ENCODE data around the gene PLOD1. TPM values are rescaled to one million over a fixed set of nuclear protein-coding genes. Genes with fewer than 3 reads are reported as not detected.
"Not testable (repeated sequence)": the region's sequence is repeated elsewhere in the genome, so short reads cannot be mapped to it uniquely, and the experiment has no call there.

The PLOD1 gene
- total RNA-seq, 1 experiment from 2014 or later, result 94.8 TPM

- Histone ChIP-seq H3K36me3 (ENCODE audit: insufficient read depth, low read length, poor library complexity, severe bottlenecking) (peaks cover 5% of the 10 kb centered on the region), H3K4me1 (ENCODE audit: insufficient read depth, low read length, poor library complexity, severe bottlenecking) (peaks cover 11% of the 10 kb centered on the region), H3K27me3 (replicated peaks; ENCODE audit: insufficient read depth, low read depth, low read length, poor library complexity) (no peaks in the 10 kb centered on the region), H3K4me3 (ENCODE audit: low read depth, low read length, poor library complexity, severe bottlenecking) (no peak overlapping the region), H3K27ac (ENCODE audit: low read depth, low read length, poor library complexity, severe bottlenecking) (no peak overlapping the region), H3K9me3 (ENCODE audit: low read depth, low read length, poor library complexity, severe bottlenecking) (no peaks in the 10 kb centered on the region)
- no peak for TF ChIP-seq EZH2 (IDR thresholded peaks at IDR 0.05; ENCODE audit: borderline replicate concordance, low read depth, low read length, poor library complexity, severe bottlenecking)
- TF ChIP-seq, protein P1, sequence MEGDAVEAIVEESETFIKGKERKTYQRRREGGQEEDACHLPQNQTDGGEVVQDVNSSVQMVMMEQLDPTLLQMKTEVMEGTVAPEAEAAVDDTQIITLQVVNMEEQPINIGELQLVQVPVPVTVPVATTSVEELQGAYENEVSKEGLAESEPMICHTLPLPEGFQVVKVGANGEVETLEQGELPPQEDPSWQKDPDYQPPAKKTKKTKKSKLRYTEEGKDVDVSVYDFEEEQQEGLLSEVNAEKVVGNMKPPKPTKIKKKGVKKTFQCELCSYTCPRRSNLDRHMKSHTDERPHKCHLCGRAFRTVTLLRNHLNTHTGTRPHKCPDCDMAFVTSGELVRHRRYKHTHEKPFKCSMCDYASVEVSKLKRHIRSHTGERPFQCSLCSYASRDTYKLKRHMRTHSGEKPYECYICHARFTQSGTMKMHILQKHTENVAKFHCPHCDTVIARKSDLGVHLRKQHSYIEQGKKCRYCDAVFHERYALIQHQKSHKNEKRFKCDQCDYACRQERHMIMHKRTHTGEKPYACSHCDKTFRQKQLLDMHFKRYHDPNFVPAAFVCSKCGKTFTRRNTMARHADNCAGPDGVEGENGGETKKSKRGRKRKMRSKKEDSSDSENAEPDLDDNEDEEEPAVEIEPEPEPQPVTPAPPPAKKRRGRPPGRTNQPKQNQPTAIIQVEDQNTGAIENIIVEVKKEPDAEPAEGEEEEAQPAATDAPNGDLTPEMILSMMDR (conservative IDR thresholded peaks at IDR 0.05; ENCODE audit: low read depth, low read length), result no peak
- no TSS peak for BruUV-seq (replicated peaks)
- CTCF ChIA-PET, result no interaction called here
- POLR2A ChIA-PET (ENCODE audit: low non-redundant PET), result no interaction called here
- DNase-seq (ENCODE audit: low spot score), result no peak
- intact Hi-C loops (cut with micrococcal nuclease; ENCODE audit: unreplicated experiment), result no loop called here
These were observed 4.4 kb downstream of the PLOD1 start for GRCh38 chr1:11938722-11939526.

DNA sequence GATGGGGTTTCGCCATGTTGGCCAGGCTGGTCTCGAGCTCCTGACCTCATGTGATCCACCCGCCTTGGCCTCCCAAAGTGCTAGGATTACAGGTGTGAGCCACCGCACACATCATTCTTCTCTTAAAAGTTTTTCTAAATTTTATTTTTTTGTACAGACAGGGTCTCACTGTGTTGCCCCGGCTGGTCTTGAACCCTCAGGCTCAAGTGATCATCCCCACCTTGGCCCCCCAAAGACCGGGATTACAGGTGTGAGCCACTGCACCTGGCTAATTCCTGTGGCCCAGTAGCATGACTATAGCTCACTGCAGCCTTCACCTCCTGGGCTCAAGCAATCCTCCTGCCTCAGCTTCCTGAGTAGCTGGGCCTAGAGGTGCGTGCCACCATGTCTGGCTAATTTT is 5.3 kb downstream of the PLOD1 start:
- H3K4me3 ChIP-seq (ENCODE audit: low read depth, low read length, poor library complexity, severe bottlenecking); H3K27ac ChIP-seq (ENCODE audit: low read depth, low read length, poor library complexity, severe bottlenecking); intact Hi-C loops (cut with micrococcal nuclease; ENCODE audit: unreplicated experiment); POLR2A ChIA-PET (ENCODE audit: low non-redundant PET); H3K27me3 ChIP-seq (replicated peaks; ENCODE audit: insufficient read depth, low read depth, low read length, poor library complexity); H3K9me3 ChIP-seq (ENCODE audit: low read depth, low read length, poor library complexity, severe bottlenecking); BruUV-seq (replicated peaks); DNase-seq (ENCODE audit: low spot score); H3K36me3 ChIP-seq (ENCODE audit: insufficient read depth, low read length, poor library complexity, severe bottlenecking); CTCF ChIA-PET: not testable (repeated sequence)
- H3K4me1 ChIP-seq (ENCODE audit: insufficient read depth, low read length, poor library complexity, severe bottlenecking), result peaks cover 15% of the 10 kb centered on the region

DNA sequence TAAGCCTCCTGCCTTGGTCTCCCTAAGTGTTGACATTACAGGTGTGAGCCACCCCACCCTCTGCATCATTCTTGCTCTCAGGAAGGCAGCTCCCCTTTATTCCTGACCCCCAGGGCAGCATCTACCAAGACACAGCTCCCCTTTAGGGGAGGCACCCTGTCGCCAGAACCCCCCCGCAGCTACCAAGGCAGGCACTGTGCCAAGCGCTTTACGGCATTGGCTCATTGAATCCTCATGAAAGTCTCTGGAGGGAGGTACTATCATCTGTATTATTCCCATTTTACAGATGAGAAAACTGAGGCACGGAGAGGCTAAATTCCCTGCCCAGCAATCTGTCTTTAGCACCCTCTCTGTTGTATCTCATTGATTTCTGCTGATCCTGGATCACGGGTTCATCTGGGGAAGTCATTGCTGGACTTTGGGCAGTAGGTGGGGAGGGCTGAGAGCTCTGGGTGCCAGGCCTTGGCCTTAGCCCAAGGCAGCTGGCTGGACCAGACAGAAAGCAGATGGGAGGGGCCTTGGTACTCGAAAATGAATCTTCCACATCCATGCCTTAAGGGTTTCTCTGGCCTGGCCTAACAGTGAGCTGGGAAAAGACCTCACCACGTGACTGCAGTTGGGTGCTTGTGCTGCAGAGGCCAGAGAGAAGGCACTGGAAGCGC is 5.9 kb downstream of the PLOD1 start:
- H3K27ac ChIP-seq (ENCODE audit: low read depth, low read length, poor library complexity, severe bottlenecking), result peak overlapping the region; percentile 4
- no peaks in the 10 kb centered on the region for H3K9me3 ChIP-seq (ENCODE audit: low read depth, low read length, poor library complexity, severe bottlenecking)
- CTCF ChIA-PET, result no interaction called here
- peaks cover 19% of the 10 kb centered on the region for H3K4me1 ChIP-seq (ENCODE audit: insufficient read depth, low read length, poor library complexity, severe bottlenecking)
- peaks cover 5% of the 10 kb centered on the region for H3K36me3 ChIP-seq (ENCODE audit: insufficient read depth, low read length, poor library complexity, severe bottlenecking)
- no peak overlapping the region for H3K4me3 ChIP-seq (ENCODE audit: low read depth, low read length, poor library complexity, severe bottlenecking)
- H3K27me3 ChIP-seq (replicated peaks; ENCODE audit: insufficient read depth, low read depth, low read length, poor library complexity), result no peaks in the 10 kb centered on the region
- POLR2A ChIA-PET (ENCODE audit: low non-redundant PET), result no interaction called here
- no peak for DNase-seq (ENCODE audit: low spot score)
- TF ChIP-seq, protein P1 (conservative IDR thresholded peaks at IDR 0.05; ENCODE audit: low read depth, low read length), result no peak
- TF ChIP-seq EZH2 (IDR thresholded peaks at IDR 0.05; ENCODE audit: borderline replicate concordance, low read depth, low read length, poor library complexity, severe bottlenecking), result no peak
- intact Hi-C loops (cut with micrococcal nuclease; ENCODE audit: unreplicated experiment), result no loop called here
- BruUV-seq (replicated peaks), result no TSS peak

Data from A673 (cell line).